ENCODE data around the gene OBSCN. TPM values are rescaled to one million over a fixed set of nuclear protein-coding genes. Genes with fewer than 3 reads are reported as not detected.
A peak's percentile ranks its signal among the peaks of the same experiment; 100 is the strongest.

OBSCN gene
- total RNA-seq, 1 donor from 2014 or later: 25.7 TPM

GRCh38 chr1:228376651-228377631, 169.1 kb downstream of the OBSCN start:
- peaks cover 7% of the 10 kb centered on the region for H3K9me3 Mint-ChIP-seq (ENCODE audit: unreplicated experiment)
- no peaks in the 10 kb centered on the region for H3K4me1 Mint-ChIP-seq (ENCODE audit: low read depth, unreplicated experiment)
- DNase-seq: no peak
- peak overlapping the region; percentile 34 for H3K4me3 Mint-ChIP-seq (ENCODE audit: unreplicated experiment)
- TF ChIP-seq CTCF (IDR thresholded peaks at IDR 0.05; ENCODE audit: partially characterized antibody, unreplicated experiment): no peak
- peaks cover 12% of the 10 kb centered on the region for H3K27me3 Mint-ChIP-seq (ENCODE audit: unreplicated experiment)
- H3K27ac Mint-ChIP-seq (ENCODE audit: unreplicated experiment): no peak overlapping the region
- no peaks in the 10 kb centered on the region for H3K36me3 Mint-ChIP-seq (ENCODE audit: unreplicated experiment)

GRCh38 chr1:228377664-228378089, 169.8 kb downstream of the OBSCN start:
- Mint-ChIP-seq H3K27me3 (ENCODE audit: unreplicated experiment) (peaks cover 13% of the 10 kb centered on the region), H3K4me1 (ENCODE audit: low read depth, unreplicated experiment) (no peaks in the 10 kb centered on the region), H3K9me3 (ENCODE audit: unreplicated experiment) (peaks cover 7% of the 10 kb centered on the region), H3K4me3 (ENCODE audit: unreplicated experiment) (peak overlapping the region; percentile 34), H3K27ac (ENCODE audit: unreplicated experiment) (no peak overlapping the region), H3K36me3 (ENCODE audit: unreplicated experiment) (no peaks in the 10 kb centered on the region)
- no peak for TF ChIP-seq CTCF (IDR thresholded peaks at IDR 0.05; ENCODE audit: partially characterized antibody, unreplicated experiment)
- DNase-seq: no peak

GRCh38 chr1:228378090-228378872, 170.4 kb downstream of the OBSCN start:
- Mint-ChIP-seq H3K9me3 (ENCODE audit: unreplicated experiment) (peaks cover 7% of the 10 kb centered on the region), H3K4me3 (ENCODE audit: unreplicated experiment) (peak overlapping the region; percentile 88), H3K27ac (ENCODE audit: unreplicated experiment) (no peak overlapping the region), H3K4me1 (ENCODE audit: low read depth, unreplicated experiment) (no peaks in the 10 kb centered on the region), H3K27me3 (ENCODE audit: unreplicated experiment) (peaks cover 13% of the 10 kb centered on the region), H3K36me3 (ENCODE audit: unreplicated experiment) (no peaks in the 10 kb centered on the region)
- DNase-seq: peak; percentile 74
- peak; percentile 68 for TF ChIP-seq CTCF (IDR thresholded peaks at IDR 0.05; ENCODE audit: partially characterized antibody, unreplicated experiment)

GRCh38 chr1:228378873-228379460, 171.1 kb downstream of the OBSCN start:
- TF ChIP-seq CTCF (IDR thresholded peaks at IDR 0.05; ENCODE audit: partially characterized antibody, unreplicated experiment): no peak
- peak; percentile 26 for DNase-seq
- H3K27me3 Mint-ChIP-seq (ENCODE audit: unreplicated experiment): peaks cover 13% of the 10 kb centered on the region
- no peaks in the 10 kb centered on the region for H3K36me3 Mint-ChIP-seq (ENCODE audit: unreplicated experiment)
- no peaks in the 10 kb centered on the region for H3K4me1 Mint-ChIP-seq (ENCODE audit: low read depth, unreplicated experiment)
- peaks cover 6% of the 10 kb centered on the region for H3K9me3 Mint-ChIP-seq (ENCODE audit: unreplicated experiment)
- H3K4me3 Mint-ChIP-seq (ENCODE audit: unreplicated experiment): peak overlapping the region; percentile 88
- H3K27ac Mint-ChIP-seq (ENCODE audit: unreplicated experiment): no peak overlapping the region

Data from glutamatergic neuron (in vitro differentiated cells).